HepG2 (cell line): ENCODE results near the gene BROX. TPM values are rescaled to one million over a fixed set of nuclear protein-coding genes. Genes with fewer than 3 reads are reported as not detected.

Experiments used
- ARID2 ChIP-seq: sonication (generic); formaldehyde crosslinking; IDR thresholded peaks from 2 replicates; pipeline ENCODE4 v1.8.1; 2022; ENCODE audit warnings: mild to moderate bottlenecking, missing genetic modification reagents, borderline replicate concordance
- ETV5 ChIP-seq: IDR thresholded peaks from 2 replicates; pipeline ENCODE4 v1.6.1; 2018; ENCODE audit warnings: missing biosample characterization, missing genetic modification reagents, inconsistent platforms, borderline replicate concordance
- MAFF ChIP-seq: IDR thresholded peaks from 2 replicates; pipeline ENCODE4 v1.6.1; 2011; ENCODE audit warnings: low read depth, low read length, improper control_type of control experiment
- PCBP1 ChIP-seq: fragments of 200-400 bp; formaldehyde crosslinking; IDR thresholded peaks from 2 replicates; pipeline ENCODE4 v1.6.1; 2017; ENCODE audit warnings: mild to moderate bottlenecking, low read depth, low read length, borderline replicate concordance
- SP140L ChIP-seq: sonication (generic); formaldehyde crosslinking; IDR thresholded peaks from 2 replicates; pipeline ENCODE4 v1.4.0; 2020; ENCODE audit warnings: missing genetic modification reagents, borderline replicate concordance
- THRA ChIP-seq: sonication (generic); formaldehyde crosslinking; IDR thresholded peaks from 2 replicates; pipeline ENCODE4 v1.4.0; 2020; ENCODE audit warnings: missing genetic modification reagents, borderline replicate concordance
- YY1 ChIP-seq: IDR thresholded peaks from 2 replicates; pipeline ENCODE4 v1.6.1; 2011; ENCODE audit warnings: low read length, low read depth, moderate library complexity, mild to moderate bottlenecking; ENCODE audit not compliant: insufficient read depth, insufficient replicate concordance
- ZBTB10 ChIP-seq: sonication (generic); formaldehyde crosslinking; IDR thresholded peaks from 2 replicates; pipeline ENCODE4 v1.4.0; 2020; ENCODE audit warnings: missing genetic modification reagents, borderline replicate concordance
- ZNF121 ChIP-seq: sonication (generic); formaldehyde crosslinking; IDR thresholded peaks from 2 replicates; pipeline ENCODE4 v1.5.0; 2020; ENCODE audit warnings: mild to moderate bottlenecking, missing genetic modification reagents
- ZNF160 ChIP-seq: sonication (generic); formaldehyde crosslinking; IDR thresholded peaks from 2 replicates; pipeline ENCODE4 v1.8.0; 2022; ENCODE audit warnings: mild to moderate bottlenecking, inconsistent platforms, missing genetic modification reagents
- ZNF609 ChIP-seq: sonication (generic); formaldehyde crosslinking; IDR thresholded peaks from 2 replicates; pipeline ENCODE4 v1.4.0; 2020; ENCODE audit warnings: mild to moderate bottlenecking, missing genetic modification reagents, borderline replicate concordance
- ZNF687 ChIP-seq: sonication (generic); formaldehyde crosslinking; IDR thresholded peaks from 2 replicates; pipeline ENCODE4 v1.5.1; 2020; ENCODE audit warnings: mild to moderate bottlenecking, missing genetic modification reagents, moderate library complexity
- ZNF749 ChIP-seq: sonication (generic); formaldehyde crosslinking; IDR thresholded peaks from 2 replicates; pipeline ENCODE4 v1.8.0; 2022; ENCODE audit warnings: mild to moderate bottlenecking, missing genetic modification reagents, moderate library complexity, borderline replicate concordance
- ZNF766 ChIP-seq: sonication (generic); formaldehyde crosslinking; IDR thresholded peaks from 2 replicates; pipeline ENCODE4 v1.5.0; 2020; ENCODE audit warnings: missing genetic modification reagents, borderline replicate concordance
- polyA plus RNA-seq, 8 experiments: library from polyadenylated mRNA; depleted of rRNA in 3 of 8; stranded (reverse) in 7 of 8; unstranded in 1 of 8; fragments of >200 nt; fragmentation: Illumina TruSeq in 4 of 8; extraction: Trizol in 4 of 8; gene quantifications; 2 replicates each; pipeline versions ENCODE4 v1.2.1 to v1.2.3, GENCODE V29; 2011 to 2016; ENCODE audit warnings: low read depth in 4 of 8, missing spikeins in 1 of 8, mixed read lengths in 1 of 8; ENCODE audit not compliant: insufficient read depth in 1 of 8
- total RNA-seq, 5 experiments: library from RNA; depleted of rRNA; stranded (reverse); fragments of >200 nt; fragmentation: Illumina TruSeq; extraction: Trizol; gene quantifications; 2 replicates each; pipeline ENCODE4 v1.2.3, GENCODE V29; 2016; ENCODE audit warnings: low read depth in 1 of 5

The BROX gene
- total and polyA plus RNA-seq, 2 of the 13 experiments (the other 11 are each of a cell fraction or from before 2014, with no cell fraction given) = 4.4 to 33.2 TPM

- TF ChIP-seq ZNF609 (CRISPR knock-in tag) = no peak
- TF ChIP-seq ZNF749 (CRISPR knock-in tag) = no peak
- no peak for TF ChIP-seq ZNF766 (CRISPR knock-in tag)
- peak; percentile 79 for TF ChIP-seq YY1
- no peak for TF ChIP-seq ZNF121 (CRISPR knock-in tag)
- TF ChIP-seq ARID2 = no peak
- no peak for TF ChIP-seq MAFF
- TF ChIP-seq THRA (CRISPR knock-in tag) = peak; percentile 22; the same call in 1 of the 2 replicates
- TF ChIP-seq ZNF687 (CRISPR knock-in tag) = peak; percentile 60
- peak; percentile 50; the same call in 1 of the 2 replicates for TF ChIP-seq PCBP1
- TF ChIP-seq ETV5 (CRISPR knock-in tag) = peak; percentile 82
- TF ChIP-seq ZBTB10 (CRISPR knock-in tag) = peak; percentile 89; the same call in 1 of the 2 replicates
- 0 out of 2 replicates have a peak, but pooled peaks have one; percentile 35 for TF ChIP-seq SP140L (CRISPR knock-in tag)
- no peak for TF ChIP-seq ZNF160 (CRISPR knock-in tag)
These were observed 962 bp downstream of the BROX start (continued) for GRCh38 chr1:222713091-222713961.
